Limb (tissue), 2 donors: ENCODE measurements around the gene PKNOX2.

Experiments
- DNase-seq, 2 donors: peaks; one replicate each; pipeline ENCODE4 v3.0.0-alpha.2; 2016; ENCODE audit errors: extremely low spot score in 2 of 2

Gene PKNOX2

GRCh38 chr11:125229916-125230315 is 65.4 kb downstream of the PKNOX2 start:
- no peak for DNase-seq

- no peak for DNase-seq
These were observed 68.6 kb downstream of the PKNOX2 start for GRCh38 chr11:125233116-125233515.

- DNase-seq = no peak
These were observed 69.3 kb downstream of the PKNOX2 start for GRCh38 chr11:125233736-125234275.

- no peak for DNase-seq
These were observed 70.5 kb downstream of the PKNOX2 start for GRCh38 chr11:125235071-125235471.

GRCh38 chr11:125236072-125236825 is 71.7 kb downstream of the PKNOX2 start:
- DNase-seq = no peak

- no peak for DNase-seq
These were observed 75.3 kb downstream of the PKNOX2 start for GRCh38 chr11:125239585-125240560.

GRCh38 chr11:125241104-125241503 is 76.6 kb downstream of the PKNOX2 start:
- no peak for DNase-seq

- DNase-seq = no peak
These were observed 77.7 kb downstream of the PKNOX2 start for GRCh38 chr11:125242141-125242775.

- no peak for DNase-seq
These were observed 79.6 kb downstream of the PKNOX2 start for GRCh38 chr11:125244166-125244565.

GRCh38 chr11:125245299-125245698 is 80.7 kb downstream of the PKNOX2 start:
- DNase-seq = no peak

- no peak for DNase-seq
These were observed 82.9 kb downstream of the PKNOX2 start for GRCh38 chr11:125247431-125247830.

- DNase-seq = no peak
These were observed 86.0 kb downstream of the PKNOX2 start for GRCh38 chr11:125250318-125251213.

GRCh38 chr11:125251214-125251545 is 86.6 kb downstream of the PKNOX2 start:
- no peak for DNase-seq

GRCh38 chr11:125251956-125252355 is 87.4 kb downstream of the PKNOX2 start:
- DNase-seq = no peak

GRCh38 chr11:125253289-125253688 is 88.7 kb downstream of the PKNOX2 start:
- DNase-seq = no peak

- DNase-seq = no peak
These were observed 89.4 kb downstream of the PKNOX2 start for GRCh38 chr11:125253795-125254525.

- DNase-seq = no peak
These were observed 92.1 kb downstream of the PKNOX2 start for GRCh38 chr11:125256541-125257189.

GRCh38 chr11:125257190-125257579 is 92.6 kb downstream of the PKNOX2 start:
- DNase-seq = no peak

GRCh38 chr11:125257751-125258150 is 93.2 kb downstream of the PKNOX2 start:
- no peak for DNase-seq
